Fibroblast of villous mesenchyme (primary cell): Measurements from ENCODE around the gene SP7. TPM values are rescaled to one million over a fixed set of nuclear protein-coding genes. Genes with fewer than 3 reads are reported as not detected.
"Not testable (repeated sequence)": the region's sequence is repeated elsewhere in the genome, so short reads cannot be mapped to it uniquely, and the experiment has no call there.

Source experiments
- DNase-seq: peaks from one replicate; pipeline ENCODE4 v3.0.0-alpha.2; 2010; ENCODE audit warnings: low read depth
- H3K4me3 ChIP-seq: 2 replicates; pipeline ENCODE4 v1.5.1; 2011; ENCODE audit warnings: low read depth, mild to moderate bottlenecking, low read length
- CTCF ChIP-seq: IDR thresholded peaks from 2 replicates; pipeline ENCODE4 v1.5.1; 2012; ENCODE audit warnings: low read depth, mild to moderate bottlenecking, low read length; ENCODE audit not compliant: insufficient read depth
- total RNA-seq: library from RNA; depleted of rRNA; stranded (reverse); fragments of >200 nt; gene quantifications from 2 replicates; pipeline ENCODE4 v1.2.3, GENCODE V29; 2012

The SP7 gene
- total RNA-seq, 1 donor = not detected

DNA sequence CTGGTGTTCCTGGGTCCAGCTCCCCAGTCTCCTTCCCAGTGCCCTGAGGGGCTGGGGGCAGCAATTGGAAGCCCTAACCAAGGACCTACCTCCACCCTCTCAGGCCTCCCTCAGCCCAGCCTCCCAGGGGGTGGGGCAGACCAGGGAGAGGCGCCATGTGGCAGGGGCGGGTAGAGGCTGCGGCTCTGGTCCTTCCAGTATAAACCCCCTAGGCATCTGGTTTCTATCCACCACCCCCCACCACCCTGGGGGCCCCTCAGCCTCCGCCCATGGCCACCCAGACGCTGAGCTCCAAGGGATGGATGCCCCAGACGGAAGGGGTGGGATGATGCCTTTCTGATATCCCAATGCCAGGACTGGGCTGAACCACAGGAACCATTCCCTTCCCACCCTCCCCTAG is 2.8 kb upstream of the SP7 start:
- no peak overlapping the region for H3K4me3 ChIP-seq
- no peak for TF ChIP-seq CTCF
- peak; percentile 12 for DNase-seq

DNA sequence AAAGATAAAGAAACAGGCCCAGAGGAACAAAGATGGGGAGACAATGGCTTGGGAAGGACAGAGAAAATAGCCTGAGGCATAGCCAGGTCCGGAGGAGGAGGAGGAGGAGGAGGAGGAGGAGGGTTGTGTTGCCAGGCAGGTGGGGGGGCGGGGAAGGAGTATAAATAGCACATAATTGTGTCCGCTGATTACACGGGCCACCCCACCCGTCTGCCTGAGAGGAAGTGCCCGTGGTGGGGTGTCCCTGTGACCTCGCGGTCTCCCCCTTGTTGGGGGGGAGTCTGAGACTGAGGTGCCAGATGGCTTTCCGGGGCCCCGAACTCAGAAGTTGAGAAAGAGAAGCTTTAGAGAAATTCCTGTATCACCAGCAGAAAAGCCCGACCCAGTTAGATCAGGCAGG is 1.9 kb upstream of the SP7 start:
- H3K4me3 ChIP-seq = no peak overlapping the region
- DNase-seq = no peak
- no peak for TF ChIP-seq CTCF

- TF ChIP-seq CTCF = no peak
- no peak overlapping the region for H3K4me3 ChIP-seq
- no peak for DNase-seq
Observed at GRCh38 chr12:53334822-53335221, 1.3 kb downstream of the SP7 start.

DNA sequence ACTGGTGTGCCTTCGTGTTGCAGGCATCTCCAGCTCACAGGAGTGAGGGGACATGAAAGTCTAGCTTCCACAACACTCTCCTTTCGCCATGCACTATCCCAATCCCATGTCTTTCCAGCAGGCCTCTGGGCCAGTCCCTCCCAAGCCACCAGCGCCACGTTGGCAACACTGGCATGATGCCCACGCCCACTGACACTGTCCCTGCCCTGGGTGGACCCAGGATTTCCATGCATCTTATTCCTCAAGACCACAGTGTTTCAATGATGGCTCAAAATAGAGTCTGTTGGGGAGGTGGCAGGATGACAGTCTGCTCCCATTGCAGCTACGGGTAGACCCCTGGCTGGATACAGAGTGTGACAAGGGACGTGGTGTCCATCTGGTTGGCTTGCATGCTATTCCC is 2.3 kb downstream of the SP7 start:
- DNase-seq = no peak
- H3K4me3 ChIP-seq = no peak overlapping the region
- no peak for TF ChIP-seq CTCF

DNA sequence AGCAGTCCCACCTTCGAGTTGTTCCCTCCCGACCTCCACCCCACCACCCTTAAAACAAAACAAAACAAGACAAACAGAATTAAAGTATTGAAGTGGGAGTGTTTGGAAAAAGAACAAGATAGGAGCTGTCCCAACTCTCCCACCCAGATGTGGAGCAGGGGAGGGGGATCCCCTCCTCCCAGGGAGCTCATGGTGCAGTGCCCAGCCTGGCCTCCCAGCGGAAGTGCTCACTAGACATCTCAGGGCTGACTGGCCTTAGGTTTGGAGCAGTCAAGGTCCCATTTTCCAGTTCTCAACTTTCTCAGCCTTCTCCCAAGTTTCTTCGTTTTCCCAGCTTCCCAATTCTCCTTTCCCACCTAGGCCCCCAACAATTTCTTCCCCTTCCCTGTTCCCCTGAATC is 2.9 kb downstream of the SP7 start:
- DNase-seq = no peak
- no peak for TF ChIP-seq CTCF
- H3K4me3 ChIP-seq = no peak overlapping the region

DNA sequence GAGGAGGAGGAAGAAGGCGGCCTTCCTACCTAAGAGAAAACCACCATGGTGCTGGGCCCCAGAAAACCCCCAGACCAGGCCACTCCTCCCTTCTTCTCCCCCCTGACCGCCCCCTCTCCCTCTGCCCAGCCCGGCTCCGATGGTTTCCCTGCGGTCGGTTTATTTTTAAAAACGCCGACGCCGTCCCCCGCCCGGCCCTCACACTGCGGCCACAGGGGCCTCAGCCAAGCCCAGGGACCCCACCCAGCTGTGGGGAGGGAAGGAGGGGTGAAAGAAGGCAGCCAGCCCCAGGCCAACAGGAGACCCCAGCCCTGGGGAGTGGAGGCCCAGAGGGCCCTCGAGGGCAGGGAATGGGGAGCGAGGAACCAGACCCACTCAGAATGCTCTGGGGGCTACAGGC is 3.4 kb downstream of the SP7 start:
- H3K4me3 ChIP-seq = no peak overlapping the region
- TF ChIP-seq CTCF = no peak
- DNase-seq = no peak

GRCh38 chr12:53332339-53332738 is 3.8 kb downstream of the SP7 start:
- H3K4me3 ChIP-seq, DNase-seq: not testable (repeated sequence)
